Retinal pigment epithelial cell (primary cell): ENCODE measurements around the gene SLC7A1.
A peak's percentile ranks its signal among the peaks of the same experiment; 100 is the strongest.

Source experiments
- DNase-seq: peaks from one replicate; pipeline ENCODE4 v3.0.0-alpha.2; 2010; ENCODE audit warnings: low read depth
- H3K4me3 ChIP-seq: 2 replicates; pipeline ENCODE4 v1.5.1; 2011; ENCODE audit warnings: mild to moderate bottlenecking, low read length, control low read depth, moderate library complexity
- TF ChIP-seq, protein P1 (sequence below): conservative IDR thresholded peaks from 2 replicates; pipeline ENCODE4 v1.5.1; 2011; ENCODE audit warnings: low read depth, low read length, control low read depth, inconsistent platforms

The SLC7A1 gene

DNA sequence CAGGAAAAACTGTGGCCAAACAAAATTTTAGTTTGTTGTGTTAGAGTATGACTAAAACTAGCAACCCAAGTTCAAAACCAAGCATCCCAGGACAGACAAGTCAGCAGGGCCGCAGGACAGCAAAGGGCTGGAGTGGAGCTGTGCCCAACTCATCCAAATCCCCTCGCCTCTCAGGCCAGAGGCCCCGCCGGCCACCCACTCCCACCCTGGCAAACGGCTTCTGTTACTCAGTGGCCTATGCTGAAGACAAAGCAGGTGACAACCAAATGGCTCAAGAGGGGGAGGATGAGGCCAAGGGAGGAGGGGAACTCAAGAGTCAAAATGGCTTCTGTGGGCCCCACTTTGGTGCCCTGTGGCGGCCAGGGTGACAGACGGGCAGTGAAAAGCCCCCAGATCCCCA is 69.7 kb downstream of the SLC7A1 start:
- TF ChIP-seq, protein P1, sequence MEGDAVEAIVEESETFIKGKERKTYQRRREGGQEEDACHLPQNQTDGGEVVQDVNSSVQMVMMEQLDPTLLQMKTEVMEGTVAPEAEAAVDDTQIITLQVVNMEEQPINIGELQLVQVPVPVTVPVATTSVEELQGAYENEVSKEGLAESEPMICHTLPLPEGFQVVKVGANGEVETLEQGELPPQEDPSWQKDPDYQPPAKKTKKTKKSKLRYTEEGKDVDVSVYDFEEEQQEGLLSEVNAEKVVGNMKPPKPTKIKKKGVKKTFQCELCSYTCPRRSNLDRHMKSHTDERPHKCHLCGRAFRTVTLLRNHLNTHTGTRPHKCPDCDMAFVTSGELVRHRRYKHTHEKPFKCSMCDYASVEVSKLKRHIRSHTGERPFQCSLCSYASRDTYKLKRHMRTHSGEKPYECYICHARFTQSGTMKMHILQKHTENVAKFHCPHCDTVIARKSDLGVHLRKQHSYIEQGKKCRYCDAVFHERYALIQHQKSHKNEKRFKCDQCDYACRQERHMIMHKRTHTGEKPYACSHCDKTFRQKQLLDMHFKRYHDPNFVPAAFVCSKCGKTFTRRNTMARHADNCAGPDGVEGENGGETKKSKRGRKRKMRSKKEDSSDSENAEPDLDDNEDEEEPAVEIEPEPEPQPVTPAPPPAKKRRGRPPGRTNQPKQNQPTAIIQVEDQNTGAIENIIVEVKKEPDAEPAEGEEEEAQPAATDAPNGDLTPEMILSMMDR: no peak
- no peak overlapping the region for H3K4me3 ChIP-seq
- no peak for DNase-seq

DNA sequence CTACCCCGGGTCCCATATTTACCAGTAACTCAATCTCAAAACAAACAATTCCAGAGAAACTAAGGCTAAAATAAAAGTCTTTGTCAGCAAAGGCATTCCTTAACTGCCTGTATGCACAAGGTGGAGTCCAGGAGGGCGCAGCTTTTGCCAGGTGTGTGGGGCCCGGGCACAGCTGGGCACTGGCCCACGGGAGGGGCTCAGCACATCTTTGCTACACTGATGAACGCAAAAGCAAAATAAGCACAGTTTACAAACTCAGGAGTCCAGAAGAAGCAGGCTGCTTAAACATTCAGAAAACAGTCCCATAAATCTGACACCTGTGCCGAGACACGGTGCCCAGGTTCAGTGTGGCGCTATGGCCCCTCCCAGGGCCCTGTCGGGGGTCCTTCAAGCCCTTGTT is 70.8 kb downstream of the SLC7A1 start:
- no peak overlapping the region for H3K4me3 ChIP-seq
- TF ChIP-seq, protein P1: no peak
- DNase-seq: no peak

DNA sequence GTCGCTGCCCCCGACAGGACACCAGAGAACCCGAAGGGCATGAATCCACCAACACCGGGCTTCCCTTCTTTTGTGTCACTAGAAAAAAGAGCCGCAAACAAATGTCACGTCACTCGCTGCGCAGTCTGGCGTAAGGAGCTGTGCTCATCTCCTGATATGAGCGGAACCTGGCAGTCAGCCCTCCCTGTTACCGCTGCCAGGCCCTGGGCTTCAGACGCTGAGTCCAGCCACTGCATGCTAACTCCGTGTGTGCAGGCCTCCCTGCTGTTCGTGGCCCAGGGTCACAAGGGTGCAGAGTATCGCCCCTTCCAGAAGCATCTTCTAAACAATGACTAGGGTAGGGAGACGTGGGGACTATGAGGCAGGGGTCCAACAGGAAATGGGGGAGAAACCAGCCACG is 71.3 kb downstream of the SLC7A1 start:
- TF ChIP-seq, protein P1: no peak
- no peak overlapping the region for H3K4me3 ChIP-seq
- DNase-seq: no peak

DNA sequence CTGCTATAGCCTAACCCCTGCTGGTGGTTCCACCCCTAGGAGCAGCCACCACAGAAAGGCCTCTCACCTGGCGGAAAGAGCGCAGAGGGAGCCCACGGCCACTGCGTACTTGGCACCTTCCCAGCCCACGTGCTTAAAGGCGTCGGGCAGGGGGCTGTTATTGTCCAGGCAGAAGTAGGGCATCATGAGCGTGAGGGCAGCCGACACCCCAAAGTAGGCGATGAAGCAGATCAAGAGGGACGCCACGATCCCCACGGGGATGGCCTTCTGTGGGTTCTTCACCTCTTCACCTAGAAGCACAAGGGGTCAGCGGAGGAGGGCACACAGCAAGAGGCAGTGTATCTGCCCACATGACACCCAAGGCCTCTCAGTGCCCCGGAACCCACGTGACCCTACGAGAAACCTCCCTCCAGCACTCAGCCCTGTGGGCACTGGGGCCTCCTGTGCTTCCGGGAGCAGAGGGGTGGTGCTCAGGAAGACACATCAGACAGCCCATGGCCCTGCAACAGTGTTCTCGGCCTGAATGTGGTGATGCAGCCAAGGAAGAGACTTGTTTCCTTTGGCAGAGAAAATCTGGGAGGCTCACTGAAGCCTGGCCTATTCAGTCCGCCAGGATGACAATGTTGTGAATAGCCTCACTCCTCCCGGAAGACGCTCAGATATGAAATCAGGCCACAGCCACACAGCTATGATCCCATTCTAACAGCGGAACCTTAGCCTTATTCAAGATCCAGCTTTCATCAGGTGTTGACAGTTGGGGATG is 72.1 kb downstream of the SLC7A1 start:
- DNase-seq: no peak
- TF ChIP-seq, protein P1: no peak
- H3K4me3 ChIP-seq: no peak overlapping the region

DNA sequence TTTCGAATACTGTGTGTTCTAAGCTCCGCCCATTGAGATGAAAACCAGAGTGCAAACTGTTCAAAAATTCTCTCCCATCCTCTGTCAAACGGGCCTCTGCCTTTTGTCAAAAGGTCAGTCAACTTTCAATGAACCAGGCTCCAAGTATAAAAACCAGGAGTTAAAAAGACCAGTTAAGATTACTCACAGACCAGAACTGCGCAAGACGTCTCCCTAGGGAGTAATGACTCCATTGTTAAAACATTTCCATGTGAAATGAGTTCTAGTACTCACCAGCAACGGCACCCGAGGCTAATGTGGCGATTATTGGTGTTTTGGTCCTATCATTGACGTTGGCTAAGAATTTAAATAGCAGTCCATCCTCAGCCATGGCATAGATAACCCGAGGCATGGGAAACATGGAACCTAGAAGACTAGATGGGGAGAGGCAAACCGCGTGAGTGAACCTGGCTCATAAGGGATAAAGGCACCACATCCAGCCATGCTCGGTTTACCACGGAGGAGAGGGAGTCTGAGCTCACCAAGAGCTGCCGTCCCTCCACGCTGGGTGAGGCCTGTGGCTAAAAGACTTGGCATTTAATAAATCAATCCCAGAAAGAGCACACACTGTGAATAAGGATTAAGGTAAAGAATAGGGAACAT is 73.3 kb downstream of the SLC7A1 start:
- H3K4me3 ChIP-seq: no peak overlapping the region
- TF ChIP-seq, protein P1: no peak
- no peak for DNase-seq

DNA sequence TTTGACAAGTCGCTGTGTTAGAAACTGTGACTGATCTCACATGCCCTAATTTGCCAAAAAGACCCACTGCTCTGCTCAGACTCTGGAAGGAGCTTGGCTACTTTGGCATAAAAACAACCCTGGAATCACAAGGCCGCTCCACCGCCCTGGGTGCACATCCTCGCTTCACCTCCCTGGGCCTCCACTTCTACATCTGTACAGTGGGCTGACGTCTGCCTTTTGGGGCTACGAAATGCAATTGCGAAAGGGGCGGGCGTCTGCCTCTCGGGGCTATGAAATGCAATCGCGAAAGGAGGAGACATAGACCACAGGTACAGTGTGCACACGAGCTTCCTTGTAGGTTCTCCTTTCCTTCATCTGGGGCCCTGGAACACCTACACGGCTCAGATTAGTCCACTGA is 74.2 kb downstream of the SLC7A1 start:
- no peak for DNase-seq
- H3K4me3 ChIP-seq: no peak overlapping the region
- TF ChIP-seq, protein P1: no peak

DNA sequence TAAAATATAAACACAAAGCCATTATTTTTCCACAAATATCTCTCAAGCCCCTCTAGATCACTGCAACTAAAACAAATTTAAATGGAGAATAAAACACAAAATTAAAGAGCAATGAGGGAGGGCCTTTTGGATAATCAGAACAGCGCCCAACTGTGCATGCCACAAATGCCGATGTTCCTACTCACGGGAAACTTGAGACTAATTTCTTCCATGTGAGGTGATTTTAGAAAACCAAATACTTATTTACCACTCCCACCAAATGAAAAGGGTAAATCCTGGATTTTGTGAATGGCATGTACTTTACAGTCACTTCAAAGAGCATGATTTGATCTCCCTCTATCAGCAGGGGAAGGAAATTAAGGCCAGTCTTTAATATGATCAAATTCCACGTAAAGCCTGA is 74.8 kb downstream of the SLC7A1 start:
- DNase-seq: peak; percentile 79
- TF ChIP-seq, protein P1: no peak
- H3K4me3 ChIP-seq: no peak overlapping the region
